Measurements from ENCODE around the gene SCGB1C1. TPM values are rescaled to one million over a fixed set of nuclear protein-coding genes. Genes with fewer than 3 reads are reported as not detected.

The SCGB1C1 gene
- total RNA-seq, 8 experiments from 2014 or later: not detected

Other genes with a start within 250 kb of the SCGB1C1 start
- 10 to 100 TPM; 17.7 to 35.6 (median 31.3) TPM for gene BET1L, start 14.3 kb downstream of the SCGB1C1 start, total RNA-seq
- gene RIC8A, start 14.6 kb downstream of the SCGB1C1 start, total RNA-seq: 10 to 100 TPM; 39.0 to 94.0 (median 64.1) TPM
- gene SIRT3, start 43.3 kb downstream of the SCGB1C1 start, total RNA-seq: 10 to 100 TPM; 15.1 to 35.0 (median 16.6) TPM
- 100 to 1,000 TPM; 106 to 155 (median 141) TPM for gene PSMD13, start 43.9 kb downstream of the SCGB1C1 start, total RNA-seq
- gene NLRP6, start 85.3 kb downstream of the SCGB1C1 start, total RNA-seq: under 1 TPM in 4 of 8 experiments, not detected in 4; 0.14 to 0.33 (median 0.16) TPM
- gene PGGHG, start 96.0 kb downstream of the SCGB1C1 start, total RNA-seq: 10 to 100 TPM in 2 of 8 experiments, 1 to 10 TPM in 3, under 1 TPM in 3; 0.60 to 40.6 (median 3.3) TPM
- 1 to 10 TPM in 2 of 8 experiments, under 1 TPM in 1, not detected in 5; 0.51 to 1.5 (median 1.1) TPM for gene IFITM5, start 106.4 kb downstream of the SCGB1C1 start, total RNA-seq
- gene IFITM2, start 114.7 kb downstream of the SCGB1C1 start, total RNA-seq: 100 to 1,000 TPM in 4 of 8 experiments, 10 to 100 TPM in 1, 1 to 10 TPM in 2, under 1 TPM in 1; 0.38 to 809 (median 64.6) TPM
- gene IFITM1, start 121.0 kb downstream of the SCGB1C1 start, total RNA-seq: 1,000 to 10,000 TPM in 2 of 8 experiments, 100 to 1,000 TPM in 2, under 1 TPM in 1, not detected in 3; 0.16 to 1,915 (median 317) TPM
- 1,000 to 10,000 TPM in 1 of 8 experiments, 100 to 1,000 TPM in 3, 10 to 100 TPM in 1, 1 to 10 TPM in 3; 1.1 to 1,534 (median 213) TPM for gene IFITM3, start 127.8 kb downstream of the SCGB1C1 start, total RNA-seq
- 100 to 1,000 TPM in 1 of 8 experiments, 10 to 100 TPM in 6, 1 to 10 TPM in 1; 9.7 to 103 (median 70.9) TPM for gene B4GALNT4, start 176.4 kb downstream of the SCGB1C1 start, total RNA-seq
- gene PKP3, start 201.1 kb downstream of the SCGB1C1 start, total RNA-seq: 10 to 100 TPM in 1 of 8 experiments, 1 to 10 TPM in 3, under 1 TPM in 3, not detected in 1; 0.21 to 24.4 (median 3.2) TPM
- 100 to 1,000 TPM in 1 of 8 experiments, 10 to 100 TPM in 7; 19.5 to 131 (median 28.5) TPM for gene SIGIRR, start 221.9 kb downstream of the SCGB1C1 start, total RNA-seq
- 1 to 10 TPM in 3 of 8 experiments, under 1 TPM in 4, not detected in 1; 0.11 to 4.3 (median 0.60) TPM for gene ANO9, start 248.9 kb downstream of the SCGB1C1 start, total RNA-seq

Measured in motor neuron (in vitro differentiated cells).